Thyroid gland (tissue), 4 donors: ENCODE results near the gene HEPACAM2.

Experiments
- POLR2A ChIP-seq, 2 donors: fragments of 450-650 bp; IDR thresholded peaks; one replicate each; pipeline ENCODE4 v1.6.1; 2017; ENCODE audit warnings: antibody characterized with exemption in 2 of 2, mild to moderate bottlenecking in 2 of 2, moderate library complexity in 1 of 2
- TF ChIP-seq, protein P1 (sequence below), 6 experiments: fragments of 200-600 bp in 3 of 6; fragments of 450-650 bp in 3 of 6; sonication (generic) in 3 of 6; IDR thresholded peaks; one replicate each; pipeline ENCODE4 v1.5.1; 2016 to 2019; ENCODE audit warnings: antibody characterized with exemption in 6 of 6, mild to moderate bottlenecking in 2 of 6, inconsistent platforms in 1 of 6, moderate library complexity in 1 of 6

DNA sequence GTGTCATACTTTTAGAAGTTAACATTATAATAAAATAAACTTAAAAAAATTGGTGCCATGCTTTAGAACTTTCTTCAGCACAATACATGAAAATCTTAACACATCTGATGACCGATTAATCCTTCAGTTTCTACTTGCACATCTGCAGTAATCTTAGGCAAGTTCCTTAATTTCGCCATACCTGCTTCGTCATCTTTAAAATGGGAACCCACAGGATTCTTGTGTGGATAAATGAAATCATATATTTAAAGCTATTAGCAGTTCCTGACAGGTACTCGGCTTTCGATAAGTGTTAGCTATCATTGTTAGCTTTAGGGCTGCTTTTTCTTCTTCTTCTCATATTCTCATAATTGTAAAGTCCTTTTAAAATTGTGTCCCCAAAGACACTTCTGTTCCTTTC is 5.0 kb upstream of the HEPACAM2 start:
- TF ChIP-seq, protein P1, sequence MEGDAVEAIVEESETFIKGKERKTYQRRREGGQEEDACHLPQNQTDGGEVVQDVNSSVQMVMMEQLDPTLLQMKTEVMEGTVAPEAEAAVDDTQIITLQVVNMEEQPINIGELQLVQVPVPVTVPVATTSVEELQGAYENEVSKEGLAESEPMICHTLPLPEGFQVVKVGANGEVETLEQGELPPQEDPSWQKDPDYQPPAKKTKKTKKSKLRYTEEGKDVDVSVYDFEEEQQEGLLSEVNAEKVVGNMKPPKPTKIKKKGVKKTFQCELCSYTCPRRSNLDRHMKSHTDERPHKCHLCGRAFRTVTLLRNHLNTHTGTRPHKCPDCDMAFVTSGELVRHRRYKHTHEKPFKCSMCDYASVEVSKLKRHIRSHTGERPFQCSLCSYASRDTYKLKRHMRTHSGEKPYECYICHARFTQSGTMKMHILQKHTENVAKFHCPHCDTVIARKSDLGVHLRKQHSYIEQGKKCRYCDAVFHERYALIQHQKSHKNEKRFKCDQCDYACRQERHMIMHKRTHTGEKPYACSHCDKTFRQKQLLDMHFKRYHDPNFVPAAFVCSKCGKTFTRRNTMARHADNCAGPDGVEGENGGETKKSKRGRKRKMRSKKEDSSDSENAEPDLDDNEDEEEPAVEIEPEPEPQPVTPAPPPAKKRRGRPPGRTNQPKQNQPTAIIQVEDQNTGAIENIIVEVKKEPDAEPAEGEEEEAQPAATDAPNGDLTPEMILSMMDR (IDR thresholded peaks at IDR 0.05) = no peak
- TF ChIP-seq POLR2A (IDR thresholded peaks at IDR 0.05) = no peak
